Measurements from ENCODE around the gene OPRM1.
"Not testable (repeated sequence)": the region's sequence is repeated elsewhere in the genome, so short reads cannot be mapped to it uniquely, and the experiment has no call there.

DNA sequence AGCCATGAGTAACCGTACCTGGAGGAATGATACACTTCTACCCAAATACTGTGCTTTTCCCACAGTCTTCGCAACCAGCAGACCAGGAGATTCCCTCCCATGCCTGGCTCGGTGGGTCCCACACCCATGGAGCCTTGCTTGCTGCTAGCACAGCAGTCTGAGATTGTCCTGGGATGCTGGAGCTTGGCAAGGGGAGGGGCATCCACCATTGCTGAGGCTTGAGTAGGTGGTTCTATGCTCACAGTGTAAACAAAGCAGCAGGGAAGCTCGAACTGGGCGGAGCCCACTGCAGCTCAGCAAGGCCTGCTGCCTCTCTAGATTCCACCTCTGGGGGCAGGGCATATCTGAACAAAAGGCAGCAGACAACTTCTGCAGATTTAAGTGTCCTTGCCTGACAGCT, 133.4 kb downstream of the OPRM1 start:
- TF ChIP-seq, protein P1, sequence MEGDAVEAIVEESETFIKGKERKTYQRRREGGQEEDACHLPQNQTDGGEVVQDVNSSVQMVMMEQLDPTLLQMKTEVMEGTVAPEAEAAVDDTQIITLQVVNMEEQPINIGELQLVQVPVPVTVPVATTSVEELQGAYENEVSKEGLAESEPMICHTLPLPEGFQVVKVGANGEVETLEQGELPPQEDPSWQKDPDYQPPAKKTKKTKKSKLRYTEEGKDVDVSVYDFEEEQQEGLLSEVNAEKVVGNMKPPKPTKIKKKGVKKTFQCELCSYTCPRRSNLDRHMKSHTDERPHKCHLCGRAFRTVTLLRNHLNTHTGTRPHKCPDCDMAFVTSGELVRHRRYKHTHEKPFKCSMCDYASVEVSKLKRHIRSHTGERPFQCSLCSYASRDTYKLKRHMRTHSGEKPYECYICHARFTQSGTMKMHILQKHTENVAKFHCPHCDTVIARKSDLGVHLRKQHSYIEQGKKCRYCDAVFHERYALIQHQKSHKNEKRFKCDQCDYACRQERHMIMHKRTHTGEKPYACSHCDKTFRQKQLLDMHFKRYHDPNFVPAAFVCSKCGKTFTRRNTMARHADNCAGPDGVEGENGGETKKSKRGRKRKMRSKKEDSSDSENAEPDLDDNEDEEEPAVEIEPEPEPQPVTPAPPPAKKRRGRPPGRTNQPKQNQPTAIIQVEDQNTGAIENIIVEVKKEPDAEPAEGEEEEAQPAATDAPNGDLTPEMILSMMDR (IDR thresholded peaks at IDR 0.05; ENCODE audit: low read depth, low read length, poor library complexity, severe bottlenecking), result not testable (repeated sequence)
- TF ChIP-seq EZH2phosphoT487 (IDR thresholded peaks at IDR 0.05; ENCODE audit: borderline replicate concordance, low read length), result not testable (repeated sequence)
